Stimulated activated CD8-positive, alpha-beta memory T cell treated with anti-CD3 and anti-CD28 coated beads, Interleukin-4, amount 100 ng/mL, for 4 hours (primary cell): ENCODE results near the gene SCUBE3.

Experiments used
- DNase-seq, 2 donors: peaks; one replicate each; pipeline ENCODE4 v3.0.0-alpha.2; 2020; ENCODE audit warnings: low read depth in 2 of 2, low spot score in 1 of 2

SCUBE3 gene

DNA sequence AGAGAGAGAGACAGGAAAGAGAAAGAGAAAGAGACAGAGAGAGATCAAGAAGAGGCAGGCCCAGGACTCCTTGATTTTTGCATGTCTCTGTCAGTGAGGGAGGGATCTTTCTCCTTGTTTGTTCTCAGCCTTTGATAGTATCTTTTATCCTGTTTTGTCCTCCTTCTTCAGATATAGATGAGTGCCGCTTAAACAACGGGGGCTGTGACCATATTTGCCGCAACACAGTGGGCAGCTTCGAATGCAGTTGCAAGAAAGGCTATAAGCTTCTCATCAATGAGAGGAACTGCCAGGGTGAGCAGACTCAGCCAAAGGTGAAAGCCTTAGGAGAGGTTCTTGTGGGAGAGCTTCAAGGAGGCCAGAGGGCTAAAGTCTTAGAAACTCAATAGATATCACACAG, 25.8 kb downstream of the SCUBE3 start:
- DNase-seq = no peak

DNA sequence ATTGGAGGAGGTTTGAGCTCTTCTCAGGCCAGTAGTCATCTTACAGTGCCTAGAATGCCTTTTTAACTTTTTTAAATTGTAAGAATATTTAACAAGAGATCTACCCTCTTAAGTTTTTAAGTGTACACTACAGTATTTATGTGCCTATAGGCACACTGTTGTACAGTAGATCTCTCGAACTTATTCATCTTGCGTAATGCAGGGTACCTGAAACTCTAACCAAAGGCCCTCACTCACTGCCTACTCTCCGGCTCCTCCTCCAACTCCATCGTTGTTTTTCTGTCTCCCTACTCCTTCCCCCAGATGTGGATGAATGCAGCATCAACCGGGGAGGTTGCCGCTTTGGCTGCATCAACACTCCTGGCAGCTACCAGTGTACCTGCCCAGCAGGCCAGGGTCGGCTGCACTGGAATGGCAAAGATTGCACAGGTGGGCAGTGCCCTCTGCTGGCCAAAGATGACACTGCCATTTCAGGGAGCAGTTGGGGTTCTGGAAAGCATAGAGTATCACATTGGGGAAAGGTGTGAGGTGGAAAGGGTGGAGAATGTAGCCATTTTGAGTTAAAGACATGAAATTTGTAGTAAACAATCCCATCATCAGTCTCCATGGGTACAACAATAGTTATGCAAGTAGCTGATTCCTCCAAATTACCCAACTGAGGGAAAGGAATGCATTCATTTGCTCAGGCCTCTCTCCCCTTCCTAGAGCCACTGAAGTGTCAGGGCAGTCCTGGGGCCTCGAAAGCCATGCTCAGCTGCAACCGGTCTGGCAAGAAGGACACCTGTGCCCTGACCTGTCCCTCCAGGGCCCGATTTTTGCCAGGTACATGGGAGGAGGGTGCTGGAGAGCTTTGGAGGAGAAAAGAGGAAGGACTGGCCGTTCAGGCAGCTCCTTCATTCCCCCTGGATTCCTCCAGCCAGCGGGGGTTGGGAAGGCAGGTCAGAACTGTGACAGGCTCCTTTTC, 27.4 kb downstream of the SCUBE3 start:
- DNase-seq = peak; percentile 32 to 47

DNA sequence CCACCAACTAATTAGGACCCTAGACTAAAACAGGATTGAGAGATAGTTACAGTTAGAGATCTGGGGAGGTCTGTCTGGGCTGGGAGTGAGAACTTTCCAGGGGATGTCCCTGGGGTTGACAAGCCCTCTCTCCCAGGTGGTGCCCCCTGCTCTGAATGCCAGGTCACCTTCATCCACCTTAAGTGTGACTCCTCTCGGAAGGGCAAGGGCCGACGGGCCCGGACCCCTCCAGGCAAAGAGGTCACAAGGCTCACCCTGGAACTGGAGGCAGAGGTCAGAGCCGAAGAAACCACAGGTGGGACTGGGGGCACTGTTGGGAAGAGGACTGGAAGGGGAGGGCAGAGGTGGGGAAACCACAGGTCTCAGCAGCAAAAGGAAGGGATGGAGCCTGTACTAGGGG, 28.7 kb downstream of the SCUBE3 start:
- DNase-seq = no peak

DNA sequence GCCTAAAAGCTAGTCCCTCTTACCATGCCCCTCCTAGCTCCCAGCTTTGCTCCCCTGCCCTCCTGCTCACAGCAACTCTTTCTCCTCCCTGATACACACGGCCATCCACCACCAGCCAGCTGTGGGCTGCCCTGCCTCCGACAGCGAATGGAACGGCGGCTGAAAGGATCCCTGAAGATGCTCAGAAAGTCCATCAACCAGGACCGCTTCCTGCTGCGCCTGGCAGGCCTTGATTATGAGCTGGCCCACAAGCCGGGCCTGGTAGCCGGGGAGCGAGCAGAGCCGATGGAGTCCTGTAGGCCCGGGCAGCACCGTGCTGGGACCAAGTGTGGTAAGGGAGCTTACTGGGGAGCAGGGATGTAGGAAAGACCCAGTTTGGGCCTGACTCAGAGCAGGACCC, 29.1 kb downstream of the SCUBE3 start:
- DNase-seq = no peak

GRCh38 chr6:35243386-35243958, 29.7 kb downstream of the SCUBE3 start:
- DNase-seq = no peak

DNA sequence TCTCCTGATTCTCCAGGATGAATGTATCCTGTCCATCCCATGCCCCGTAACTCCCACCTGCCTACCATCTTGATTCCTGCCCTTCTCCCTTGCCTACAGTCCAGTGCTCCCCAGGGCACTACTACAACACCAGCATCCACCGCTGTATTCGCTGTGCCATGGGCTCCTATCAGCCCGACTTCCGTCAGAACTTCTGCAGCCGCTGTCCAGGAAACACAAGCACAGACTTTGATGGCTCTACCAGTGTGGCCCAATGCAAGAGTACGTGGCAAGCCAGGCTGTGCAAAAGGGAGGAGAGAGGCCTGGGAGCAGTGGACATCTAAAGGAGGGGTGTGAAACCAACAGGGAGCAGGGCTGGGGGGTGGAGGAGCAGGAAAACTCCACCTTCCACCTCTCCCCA, 30.8 kb downstream of the SCUBE3 start:
- DNase-seq = no peak

GRCh38 chr6:35247642-35248231, 34.0 kb downstream of the SCUBE3 start:
- no peak for DNase-seq

DNA sequence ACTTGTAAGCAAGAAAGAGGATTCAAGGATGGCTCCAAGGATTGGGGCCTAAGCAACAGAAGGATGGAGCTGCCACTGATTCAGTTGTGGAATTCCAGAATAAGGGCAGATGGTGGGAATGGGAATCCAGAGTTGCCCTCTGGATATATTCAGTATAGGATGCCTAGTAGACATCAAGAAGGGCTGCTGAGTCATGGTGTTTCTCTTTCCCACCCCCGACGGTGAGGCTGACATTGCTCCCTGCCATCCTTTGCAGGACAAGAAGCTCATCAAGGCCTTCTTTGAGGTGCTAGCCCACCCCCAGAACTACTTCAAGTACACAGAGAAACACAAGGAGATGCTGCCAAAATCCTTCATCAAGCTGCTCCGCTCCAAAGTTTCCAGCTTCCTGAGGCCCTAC, 34.5 kb downstream of the SCUBE3 start:
- no peak for DNase-seq

DNA sequence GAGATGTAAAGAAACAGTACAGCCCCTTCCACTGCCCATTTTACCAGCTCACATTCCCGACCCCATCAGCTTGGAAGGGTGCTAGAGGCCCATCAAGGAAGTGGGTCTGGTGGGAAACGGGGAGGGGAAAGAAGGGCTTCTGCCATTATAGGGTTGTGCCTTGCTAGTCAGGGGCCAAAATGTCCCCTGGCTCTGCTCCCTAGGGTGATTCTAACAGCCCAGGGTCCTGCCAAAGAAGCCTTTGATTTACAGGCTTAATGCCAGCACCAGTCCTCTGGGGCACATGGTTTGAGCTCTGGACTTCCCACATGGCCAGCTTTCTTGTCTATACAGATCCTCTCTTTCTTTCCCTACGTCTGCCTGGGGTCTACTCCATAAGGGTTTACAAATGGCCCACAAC, 35.2 kb downstream of the SCUBE3 start:
- no peak for DNase-seq

- no peak for DNase-seq
Observed at GRCh38 chr6:35251949-35252348, 38.2 kb downstream of the SCUBE3 start.

GRCh38 chr6:35253249-35253648, 39.5 kb downstream of the SCUBE3 start:
- DNase-seq = no peak

- no peak for DNase-seq
Observed at GRCh38 chr6:35258336-35258735, 44.6 kb downstream of the SCUBE3 start.

DNA sequence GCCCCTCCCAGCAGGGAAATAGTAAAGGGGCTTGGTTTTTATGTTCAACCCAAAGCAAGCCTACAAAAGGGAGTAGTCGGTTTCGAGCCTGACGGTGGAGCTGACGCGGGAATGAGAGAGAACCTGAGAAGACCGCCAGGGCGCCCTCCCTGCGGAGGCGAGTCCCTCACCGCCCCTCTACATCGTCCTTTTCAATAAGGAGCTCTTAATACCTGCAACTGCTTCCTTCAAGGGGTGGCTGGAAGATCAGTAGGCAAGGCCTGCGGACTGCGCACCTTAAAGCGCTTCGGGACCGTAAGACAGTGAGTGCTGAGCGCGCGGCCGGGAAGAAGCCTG, 45.1 kb downstream of the SCUBE3 start:
- DNase-seq = peak in 1 of 2 donors; percentile 5

DNA sequence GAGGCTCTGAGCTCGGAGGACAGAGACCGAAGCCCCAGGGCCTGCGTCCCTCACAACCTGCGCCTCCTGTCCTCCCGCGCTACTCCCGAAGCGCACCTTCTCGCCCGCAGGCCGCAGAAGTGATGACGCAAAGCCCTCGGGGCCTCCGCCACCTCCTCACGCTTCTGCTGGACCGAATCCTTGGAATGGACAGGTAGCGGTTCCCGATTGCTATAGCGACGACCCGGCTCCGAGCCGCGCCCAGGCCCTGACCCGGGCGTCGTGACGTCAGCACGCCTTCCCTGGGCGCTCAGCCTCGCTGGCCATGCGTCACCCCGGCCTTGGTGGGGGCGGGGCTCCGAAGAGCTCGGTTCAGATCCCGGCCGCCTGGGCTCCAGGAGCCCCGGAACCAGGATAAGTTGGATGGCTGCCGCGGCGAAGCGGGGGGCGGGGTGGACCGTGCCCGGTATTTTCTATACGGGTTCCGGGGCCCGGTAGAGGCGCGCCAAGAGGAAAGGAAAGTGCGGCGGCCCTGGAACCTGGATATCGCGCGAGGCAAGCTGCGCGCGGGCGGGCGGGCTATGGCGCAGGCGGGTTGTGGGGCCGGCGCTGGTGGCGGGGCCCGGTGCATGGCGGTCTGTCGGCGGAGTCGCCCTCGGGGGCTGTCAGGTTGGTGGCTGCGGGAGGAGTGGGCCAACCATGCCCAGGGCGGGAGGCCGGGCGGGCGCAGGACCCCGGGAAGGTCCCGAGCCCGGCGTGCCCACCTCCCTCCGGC, 45.6 kb downstream of the SCUBE3 start, which contains the start of gene ZNF76:
Gene ZNF76, plus strand, starts transcription at position 542 of the 754 bp plus-strand sequence. CDS start 21,417 bp downstream, outside the sequence.
- peak; percentile 66 to 79 for DNase-seq

DNA sequence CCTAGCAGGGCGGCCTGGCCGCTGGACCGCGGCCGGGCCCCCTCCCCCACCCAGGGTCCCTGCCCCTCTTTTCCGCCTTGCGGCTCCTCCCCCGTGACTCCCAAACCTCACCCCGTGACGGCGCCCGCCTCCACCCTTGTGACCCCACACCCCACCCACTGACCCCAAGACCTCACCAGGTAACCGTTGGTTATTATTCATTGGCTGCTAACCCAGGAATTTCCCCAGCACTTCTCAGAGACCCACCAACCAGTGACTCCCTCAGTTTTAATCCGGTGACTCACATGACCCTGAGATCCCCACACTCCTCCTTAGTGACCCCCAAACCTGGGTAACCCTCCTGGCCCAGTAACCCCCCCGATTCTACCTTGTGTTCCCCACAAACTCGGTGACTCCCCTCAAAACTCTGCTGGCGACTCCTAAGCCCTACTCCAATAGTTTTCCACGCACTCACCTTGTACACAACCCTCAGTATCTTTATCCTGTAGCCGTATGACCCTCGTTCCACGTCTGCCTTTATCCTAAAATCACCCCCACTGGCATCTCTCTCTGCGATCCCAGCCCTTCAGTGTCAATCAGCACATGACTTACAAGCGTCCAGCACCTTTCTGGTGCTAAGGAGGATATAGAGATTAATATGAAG, 46.3 kb downstream of the SCUBE3 start:
- peak; percentile 57 to 62 for DNase-seq

DNA sequence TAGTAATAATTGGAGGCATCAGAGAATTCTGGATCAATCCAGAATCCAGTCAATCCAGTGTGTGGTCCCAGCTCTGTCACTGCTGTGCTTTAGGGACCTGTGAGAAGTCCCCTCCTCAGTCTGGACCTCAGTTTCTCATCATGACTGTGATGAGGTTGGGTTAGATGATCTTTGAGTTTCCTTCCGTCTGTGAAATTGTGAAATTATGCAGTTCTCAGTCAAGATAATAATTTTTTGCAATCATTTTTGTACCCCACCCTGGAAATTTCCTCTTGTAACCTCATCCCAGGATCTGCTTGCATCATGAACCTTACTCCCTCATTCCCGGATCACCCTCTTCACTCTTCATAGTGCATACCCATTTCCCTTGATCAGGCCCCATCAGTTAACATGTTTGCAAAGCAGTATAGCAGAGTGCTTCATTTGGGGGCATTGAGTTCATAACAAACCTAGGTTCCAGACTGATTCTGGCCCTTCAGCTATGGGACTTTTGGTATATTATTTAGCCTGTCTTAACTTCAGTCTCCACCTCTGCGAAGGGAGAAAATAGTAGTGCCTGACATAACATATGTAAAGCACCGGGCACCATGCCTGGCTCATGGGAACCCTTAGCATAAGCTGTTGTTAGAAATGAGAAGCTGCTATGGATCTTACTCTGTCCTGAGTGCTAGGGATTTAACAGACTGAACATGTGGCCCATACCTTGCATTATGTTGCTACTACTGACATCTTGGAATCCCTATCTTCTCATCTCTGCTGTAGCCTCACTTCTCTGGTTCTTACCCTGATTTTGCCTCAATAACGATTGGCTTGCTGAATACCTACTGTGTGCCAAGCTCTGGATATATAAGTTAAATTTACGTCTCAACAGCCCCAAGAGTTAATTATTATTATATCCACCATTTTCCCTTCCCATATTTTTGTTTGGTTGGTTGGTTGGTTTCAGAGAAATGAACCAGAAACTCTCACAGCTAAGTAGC, 47.1 kb downstream of the SCUBE3 start:
- no peak for DNase-seq

DNA sequence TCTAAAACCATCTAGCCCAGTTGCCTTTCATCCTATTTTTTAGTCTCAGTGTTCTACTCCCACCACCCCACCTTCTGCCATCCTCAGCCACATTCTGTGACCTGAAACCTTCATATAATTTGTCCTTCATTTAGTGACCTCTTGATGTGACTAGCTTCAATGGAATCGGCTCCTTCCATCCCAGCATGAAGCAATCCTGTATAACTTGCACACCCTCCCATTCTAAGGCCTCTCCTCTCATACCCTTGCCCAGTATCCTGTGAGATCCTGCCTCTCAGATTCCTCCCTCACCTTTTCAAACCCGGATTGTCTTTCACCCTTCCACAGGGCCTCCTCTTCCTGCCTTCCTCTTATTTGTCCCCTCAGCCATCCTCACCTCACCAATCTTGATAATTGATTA, 48.8 kb downstream of the SCUBE3 start:
- no peak for DNase-seq

DNA sequence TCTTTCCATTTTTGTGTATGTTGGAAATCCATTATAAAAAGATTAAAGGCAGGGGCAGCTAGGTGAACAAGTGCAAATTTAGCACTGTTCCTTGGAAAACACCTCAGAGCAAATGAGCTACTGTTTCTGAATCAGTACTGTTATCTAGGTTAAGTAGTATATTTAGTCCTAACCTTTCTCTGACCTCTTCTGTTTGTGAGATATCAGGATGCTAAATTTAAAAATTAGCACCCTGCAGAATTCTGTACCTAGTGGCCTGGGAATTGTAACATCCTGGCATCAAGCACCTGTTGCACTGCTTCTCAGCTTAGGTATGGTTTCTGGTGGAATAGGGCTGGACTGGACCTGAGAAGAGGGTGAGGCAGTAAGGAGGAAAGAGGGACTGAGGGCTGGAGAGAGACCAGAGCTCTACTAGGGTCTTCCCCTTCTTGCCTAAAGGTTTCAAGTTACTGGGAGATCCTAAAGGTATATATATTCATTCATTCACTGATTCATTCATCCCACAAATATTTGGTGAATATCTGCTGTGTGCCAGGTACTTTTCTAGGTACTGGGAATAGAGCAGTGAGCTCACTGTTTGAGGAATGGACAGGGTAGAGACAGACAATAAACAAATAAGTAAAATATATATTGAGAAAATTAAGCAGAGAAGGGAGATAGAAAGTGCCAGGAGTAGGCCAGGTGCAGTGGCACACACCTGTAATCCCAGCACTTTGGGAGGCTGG, 51.0 kb downstream of the SCUBE3 start:
- DNase-seq = no peak

DNA sequence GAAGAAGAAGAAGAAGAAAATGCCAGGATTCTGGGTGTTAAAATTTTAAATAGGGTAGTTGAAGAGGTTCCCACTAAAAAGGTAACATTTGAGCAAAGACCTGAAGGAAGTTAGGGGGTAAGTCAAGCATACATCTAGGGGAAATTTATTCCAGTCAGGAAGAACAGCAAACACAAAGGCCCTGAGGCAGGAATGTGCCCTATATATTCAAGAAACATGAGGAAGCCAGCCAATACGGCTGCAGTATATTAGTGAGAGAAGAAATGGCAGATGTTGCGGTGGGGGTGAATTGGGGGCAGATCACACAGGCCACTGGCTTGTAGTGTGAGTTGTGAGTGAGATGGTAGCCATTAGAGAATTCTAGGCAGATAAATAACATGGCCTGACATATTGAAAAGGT, 51.8 kb downstream of the SCUBE3 start:
- no peak for DNase-seq
